ENCODE results near the gene FAM89A.
"Not testable (repeated sequence)": the region's sequence is repeated elsewhere in the genome, so short reads cannot be mapped to it uniquely, and the experiment has no call there.

Gene FAM89A

GRCh38 chr1:231029841-231030240 is 10.2 kb downstream of the FAM89A start:
- no peak for DNase-seq

GRCh38 chr1:231029247-231029646 is 10.8 kb downstream of the FAM89A start:
- not testable (repeated sequence) for DNase-seq

- DNase-seq = no peak
Measured at GRCh38 chr1:231028682-231029081, 11.4 kb downstream of the FAM89A start.

- DNase-seq = no peak
Measured at GRCh38 chr1:231027971-231028370, 12.1 kb downstream of the FAM89A start.

- DNase-seq = no peak
Measured at GRCh38 chr1:231027136-231027925, 12.7 kb downstream of the FAM89A start.

- DNase-seq = no peak
Measured at GRCh38 chr1:231026576-231026975, 13.5 kb downstream of the FAM89A start.

GRCh38 chr1:231023150-231023549 is 16.9 kb downstream of the FAM89A start:
- DNase-seq = no peak

- DNase-seq = not testable (repeated sequence)
Measured at GRCh38 chr1:231022543-231022942, 17.5 kb downstream of the FAM89A start.

GRCh38 chr1:231021540-231022031 is 18.5 kb downstream of the FAM89A start:
- no peak for DNase-seq

- no peak for DNase-seq
Measured at GRCh38 chr1:231020816-231021215, 19.2 kb downstream of the FAM89A start.

GRCh38 chr1:231020139-231020601 is 19.9 kb downstream of the FAM89A start:
- no peak for DNase-seq

GRCh38 chr1:231019711-231020110 is 20.3 kb downstream of the FAM89A start:
- no peak for DNase-seq

- no peak for DNase-seq
Measured at GRCh38 chr1:231016966-231017365, 23.1 kb downstream of the FAM89A start.

GRCh38 chr1:231016234-231016633 is 23.8 kb downstream of the FAM89A start:
- no peak for DNase-seq

- DNase-seq = no peak
Measured at GRCh38 chr1:231013391-231014015, 26.6 kb downstream of the FAM89A start.

GRCh38 chr1:231011963-231012362 is 28.1 kb downstream of the FAM89A start:
- no peak for DNase-seq

- no peak for DNase-seq
Measured at GRCh38 chr1:231011360-231011759, 28.7 kb downstream of the FAM89A start.

- DNase-seq = not testable (repeated sequence)
Measured at GRCh38 chr1:231007535-231007934, 32.5 kb downstream of the FAM89A start.

GRCh38 chr1:231001892-231002291 is 38.2 kb downstream of the FAM89A start:
- DNase-seq = no peak

- DNase-seq = no peak
Measured at GRCh38 chr1:231000639-231001038, 39.4 kb downstream of the FAM89A start.

- no peak for DNase-seq
Measured at GRCh38 chr1:231000201-231000600, 39.9 kb downstream of the FAM89A start.

- no peak for DNase-seq
Measured at GRCh38 chr1:230994860-230995259, 45.2 kb downstream of the FAM89A start.

GRCh38 chr1:230992100-230992774 is 47.8 kb downstream of the FAM89A start:
- no peak for DNase-seq

GRCh38 chr1:230987448-230987847 is 52.6 kb downstream of the FAM89A start:
- DNase-seq = no peak

Measured in stimulated activated CD4-positive, alpha-beta T cell treated with anti-CD3 and anti-CD28 coated beads, Interleukin-4, amount 100 ng/mL, for 4 hours (primary cell).